ENCODE measurements around the gene RAD51B.

GRCh38 chr14:68176687-68177086, 357.1 kb downstream of the RAD51B start:
- TF ChIP-seq POLR2A (IDR thresholded peaks at IDR 0.05; ENCODE audit: low read depth, low read length): no peak
- no peak for TF ChIP-seq POLR2AphosphoS5 (IDR thresholded peaks at IDR 0.05; ENCODE audit: low read depth, low read length)
- no peak for TF ChIP-seq TAF1 (IDR thresholded peaks at IDR 0.05; ENCODE audit: borderline replicate concordance, low read depth, low read length)

Measured in GM12892 (cell line).